CD4-positive, alpha-beta T cell treated with Interleukin-15 for 4 hours (primary cell): ENCODE results near the gene LRRC2.

Experiments
- DNase-seq: peaks from one replicate; pipeline ENCODE4 v3.0.0-alpha.2; 2020; ENCODE audit warnings: low spot score

Gene LRRC2

GRCh38 chr3:46479021-46479420 lies 87.1 kb downstream of the LRRC2 start:
- DNase-seq: no peak

GRCh38 chr3:46478341-46478740 lies 87.8 kb downstream of the LRRC2 start:
- DNase-seq: no peak

GRCh38 chr3:46477756-46478155 lies 88.3 kb downstream of the LRRC2 start:
- no peak for DNase-seq

- DNase-seq: no peak
Measured at GRCh38 chr3:46477145-46477544, 89.0 kb downstream of the LRRC2 start.

GRCh38 chr3:46472736-46473135 lies 93.4 kb downstream of the LRRC2 start:
- DNase-seq: no peak

GRCh38 chr3:46471371-46471914 lies 94.7 kb downstream of the LRRC2 start:
- no peak for DNase-seq

GRCh38 chr3:46470831-46471230 lies 95.3 kb downstream of the LRRC2 start:
- no peak for DNase-seq

- no peak for DNase-seq
Measured at GRCh38 chr3:46469680-46470357, 96.3 kb downstream of the LRRC2 start.

- DNase-seq: no peak
Measured at GRCh38 chr3:46468753-46469600, 97.1 kb downstream of the LRRC2 start.

- no peak for DNase-seq
Measured at GRCh38 chr3:46467562-46467961, 98.5 kb downstream of the LRRC2 start.

- no peak for DNase-seq
Measured at GRCh38 chr3:46466871-46467403, 99.2 kb downstream of the LRRC2 start.

- no peak for DNase-seq
Measured at GRCh38 chr3:46466273-46466672, 99.8 kb downstream of the LRRC2 start.
